K562 (cell line): ENCODE results near the gene TMEM217. TPM values are rescaled to one million over a fixed set of nuclear protein-coding genes. Genes with fewer than 3 reads are reported as not detected.

Source experiments
- BCOR ChIP-seq: fragments of 450-650 bp; IDR thresholded peaks from 2 replicates; pipeline ENCODE4 v1.6.1; 2016
- BRCA1 ChIP-seq, 2 experiments: fragments of 450-650 bp in 1 of 2; sonication (generic) in 1 of 2; formaldehyde crosslinking in 1 of 2; IDR thresholded peaks; 2 replicates each; pipeline versions ENCODE4 v1.5.0 to v1.6.1; 2017 to 2020; ENCODE audit warnings: mild to moderate bottlenecking in 1 of 2, missing genetic modification reagents in 1 of 2
- BRF2 ChIP-seq: IDR thresholded peaks from 3 replicates; pipeline ENCODE4 v1.6.1; 2011; ENCODE audit warnings: borderline replicate concordance, mild to moderate bottlenecking; ENCODE audit not compliant: insufficient read length, insufficient read depth
- CEBPG ChIP-seq, 3 experiments: fragments of 200-800 bp in 1 of 3; sonication (Bioruptor generic) in 1 of 3; sonication (generic) in 1 of 3; formaldehyde crosslinking in 1 of 3; IDR thresholded peaks in 2 of 3; conservative IDR thresholded peaks in 1 of 3; 2 replicates each; pipeline versions ENCODE4 v1.6.1 to v1.8.0; 2016 to 2022; ENCODE audit warnings: missing compliant biosample characterization in 2 of 3, missing genetic modification characterization in 2 of 3, mild to moderate bottlenecking in 1 of 3, missing genetic modification reagents in 1 of 3
- DIDO1 ChIP-seq: fragments of 450-650 bp; IDR thresholded peaks from 2 replicates; pipeline ENCODE4 v1.6.1; 2016; ENCODE audit warnings: low read depth, missing biosample characterization, missing genetic modification characterization
- DPF2 ChIP-seq: fragments of 450-650 bp; IDR thresholded peaks from 2 replicates; pipeline ENCODE4 v1.6.1; 2016
- E2F4 ChIP-seq: sonication (generic); formaldehyde crosslinking; IDR thresholded peaks from 2 replicates; pipeline ENCODE4 v1.8.0; 2022; ENCODE audit warnings: mild to moderate bottlenecking, low read depth, missing genetic modification reagents
- GTF2E2 ChIP-seq: fragments of 200-800 bp; sonication (Bioruptor generic); IDR thresholded peaks from 2 replicates; pipeline ENCODE4 v1.6.1; 2016; ENCODE audit warnings: missing genetic modification characterization, missing compliant biosample characterization
- HCFC1 ChIP-seq: IDR thresholded peaks from 2 replicates; pipeline ENCODE4 v1.6.1; 2012; ENCODE audit warnings: low read depth, low read length, improper control_type of control experiment
- HMG20B ChIP-seq: fragments of 250-450 bp; sonication (Bioruptor Pico); IDR thresholded peaks from 2 replicates; pipeline ENCODE4 v1.5.0; 2021; ENCODE audit warnings: mild to moderate bottlenecking
- JUNB ChIP-seq: fragments of 450-650 bp; formaldehyde crosslinking; conservative IDR thresholded peaks from 2 replicates; pipeline ENCODE4 v1.4.0; 2020; ENCODE audit warnings: mild to moderate bottlenecking
- MBD2 ChIP-seq: sonication (generic); IDR thresholded peaks from 2 replicates; pipeline ENCODE4 v1.6.1; 2016; ENCODE audit warnings: low read depth, borderline replicate concordance
- NR3C1 ChIP-seq: sonication (generic); formaldehyde crosslinking; IDR thresholded peaks from 2 replicates; pipeline ENCODE4 v1.8.1; 2022; ENCODE audit warnings: missing genetic modification reagents
- PHB2 ChIP-seq: fragments of 450-650 bp; IDR thresholded peaks from 2 replicates; pipeline ENCODE4 v1.6.1; 2017; ENCODE audit warnings: low read depth
- PTTG1 ChIP-seq: fragments of 450-650 bp; IDR thresholded peaks from 2 replicates; pipeline ENCODE4 v1.6.1; 2016; ENCODE audit warnings: low read depth, mild to moderate bottlenecking, missing genetic modification characterization, missing compliant biosample characterization
- WHSC1 ChIP-seq: IDR thresholded peaks from one replicate; pipeline ENCODE4 v1.6.1; 2012; ENCODE audit warnings: low read length, control low read depth, inconsistent platforms
- ZBTB26 ChIP-seq: fragments of 450-650 bp; formaldehyde crosslinking; IDR thresholded peaks from 2 replicates; pipeline ENCODE4 v1.4.0; 2022; ENCODE audit warnings: missing genetic modification characterization
- ZBTB5 ChIP-seq: fragments of 450-650 bp; IDR thresholded peaks from 2 replicates; pipeline ENCODE4 v1.6.1; 2017; ENCODE audit warnings: antibody characterized with exemption
- ZNF143 ChIP-seq: sonication (generic); formaldehyde crosslinking; IDR thresholded peaks from 2 replicates; pipeline ENCODE4 v1.9.0; 2022; ENCODE audit warnings: mild to moderate bottlenecking, missing genetic modification reagents
- polyA plus RNA-seq, 8 experiments: library from polyadenylated mRNA; depleted of rRNA in 4 of 8; stranded (reverse) in 5 of 8; unstranded in 3 of 8; fragments of >200 nt; fragmentation: Nextera tagmentation in 2 of 8; fragmentation: Illumina TruSeq in 1 of 8; extraction: Ambion mirVana in 2 of 8; extraction: Trizol in 1 of 8; gene quantifications; 2 replicates each; pipeline versions ENCODE4 v1.2.1 to v1.2.3, GENCODE V29; 2011 to 2014; ENCODE audit warnings: inconsistent platforms in 1 of 8, missing spikeins in 1 of 8
- total RNA-seq, 7 experiments: library from RNA; depleted of rRNA in 6 of 7; stranded (reverse); fragments of >200 nt in 6 of 7; fragmentation: Illumina TruSeq in 2 of 7; extraction: Trizol in 2 of 7; gene quantifications; 2 replicates each; pipeline versions ENCODE4 v1.2.1 to v1.2.3, GENCODE V29; 2011 to 2021; ENCODE audit warnings: low replicate concordance in 1 of 7
- TF ChIP-seq, protein P1 (sequence below): fragments of 450-650 bp; IDR thresholded peaks from 2 replicates; pipeline ENCODE4 v1.6.1; 2016; ENCODE audit warnings: borderline replicate concordance

TMEM217 gene
- total and polyA plus RNA-seq, 9 of the 15 experiments (the other 6 are each of a cell fraction or from before 2014, with no cell fraction given): 1.3 to 8.0 (median 1.9) TPM

DNA sequence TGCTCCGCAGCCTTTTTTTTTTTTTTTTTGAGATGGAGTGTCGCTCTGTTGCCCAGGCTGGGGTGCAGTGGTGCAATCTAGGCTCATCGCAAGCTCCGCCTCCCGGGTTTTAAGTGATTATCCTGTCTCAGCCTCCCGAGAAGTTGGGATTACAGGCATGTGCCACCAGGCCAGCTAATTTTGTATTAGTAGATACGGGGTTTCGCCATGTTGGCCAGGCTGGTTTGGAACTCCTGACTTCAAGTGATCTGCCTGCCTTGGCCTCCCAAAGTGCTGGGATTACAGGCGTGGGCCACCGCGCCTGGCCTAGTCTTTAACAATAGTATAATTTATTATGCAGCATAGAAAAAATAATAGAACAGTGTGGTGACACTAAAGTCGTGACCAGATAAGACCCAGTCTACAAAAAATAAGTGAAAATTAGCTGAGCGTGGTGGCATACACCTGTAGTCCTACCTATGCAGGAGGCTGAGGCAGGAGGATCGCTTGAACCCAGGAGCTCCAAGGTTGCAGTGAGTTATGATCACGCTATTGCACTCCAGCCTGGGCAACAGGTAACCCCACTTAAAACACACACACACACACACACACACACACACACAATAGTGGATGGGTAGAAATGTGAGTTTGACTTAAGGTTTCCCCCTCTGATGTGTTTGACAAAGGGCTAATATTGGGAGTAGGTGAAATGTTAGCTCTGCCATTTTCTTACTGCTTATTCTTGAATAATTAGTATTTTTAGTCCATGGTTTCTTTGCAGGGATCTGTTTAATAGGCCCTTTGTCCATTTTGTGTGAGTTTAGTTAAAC, 81.5 kb downstream of the TMEM217 start (continued):
- TF ChIP-seq CEBPG (CRISPR knock-in tag; IDR thresholded peaks at IDR 0.05) (no peak; the same call in 1 of the 2 replicates), CEBPG (tag; conservative IDR thresholded peaks at IDR 0.05 in 1 of 2, IDR thresholded peaks at IDR 0.05 in 1 of 2) (peak; percentile 75 to 87), GTF2E2 (tag) (0 out of 2 replicates have a peak, but pooled peaks have one; percentile 9), BRCA1 (IDR thresholded peaks at IDR 0.05) (no peak), BRCA1 (CRISPR knock-in tag; IDR thresholded peaks at IDR 0.05) (no peak), DIDO1 (tag) (no peak), DPF2 (0 out of 2 replicates have a peak, but pooled peaks have one; percentile 42), E2F4 (CRISPR knock-in tag) (no peak), BCOR (peak; percentile 25; the same call in 1 of the 2 replicates), ZNF143 (CRISPR knock-in tag) (no peak), JUNB (CRISPR knock-in tag) (peak; percentile 3; the same call in 1 of the 2 replicates), HCFC1 (no peak), WHSC1 (no peak), HMG20B (CRISPR knock-in tag) (peak; percentile 90), MBD2 (no peak; the same call in 1 of the 2 replicates), PTTG1 (tag) (no peak), NR3C1 (CRISPR knock-in tag) (no peak), PHB2 (peak; percentile 13), ZBTB26 (CRISPR knock-in tag) (0 out of 2 replicates have a peak, but pooled peaks have one; percentile 35), BRF2 (no peak), ZBTB5 (no peak)
- TF ChIP-seq, protein P1, sequence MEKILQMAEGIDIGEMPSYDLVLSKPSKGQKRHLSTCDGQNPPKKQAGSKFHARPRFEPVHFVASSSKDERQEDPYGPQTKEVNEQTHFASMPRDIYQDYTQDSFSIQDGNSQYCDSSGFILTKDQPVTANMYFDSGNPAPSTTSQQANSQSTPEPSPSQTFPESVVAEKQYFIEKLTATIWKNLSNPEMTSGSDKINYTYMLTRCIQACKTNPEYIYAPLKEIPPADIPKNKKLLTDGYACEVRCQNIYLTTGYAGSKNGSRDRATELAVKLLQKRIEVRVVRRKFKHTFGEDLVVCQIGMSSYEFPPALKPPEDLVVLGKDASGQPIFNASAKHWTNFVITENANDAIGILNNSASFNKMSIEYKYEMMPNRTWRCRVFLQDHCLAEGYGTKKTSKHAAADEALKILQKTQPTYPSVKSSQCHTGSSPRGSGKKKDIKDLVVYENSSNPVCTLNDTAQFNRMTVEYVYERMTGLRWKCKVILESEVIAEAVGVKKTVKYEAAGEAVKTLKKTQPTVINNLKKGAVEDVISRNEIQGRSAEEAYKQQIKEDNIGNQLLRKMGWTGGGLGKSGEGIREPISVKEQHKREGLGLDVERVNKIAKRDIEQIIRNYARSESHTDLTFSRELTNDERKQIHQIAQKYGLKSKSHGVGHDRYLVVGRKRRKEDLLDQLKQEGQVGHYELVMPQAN: peak; percentile 64
